Sigmoid colon (tissue), 4 donors: ENCODE data around the gene CSH2.

Source experiments
- CTCF ChIP-seq, 4 experiments: fragments of 450-650 bp in 3 of 4; fragments of 200-600 bp in 1 of 4; IDR thresholded peaks; one replicate each; pipeline ENCODE4 v1.5.1; 2016 to 2019; ENCODE audit warnings: antibody characterized with exemption in 4 of 4, mild to moderate bottlenecking in 3 of 4, moderate library complexity in 2 of 4
- POLR2AphosphoS5 ChIP-seq, 4 donors: sonication (generic); formaldehyde crosslinking; IDR thresholded peaks; one replicate each; pipeline ENCODE4 v1.6.1; 2017; ENCODE audit warnings: antibody characterized with exemption in 4 of 4

DNA sequence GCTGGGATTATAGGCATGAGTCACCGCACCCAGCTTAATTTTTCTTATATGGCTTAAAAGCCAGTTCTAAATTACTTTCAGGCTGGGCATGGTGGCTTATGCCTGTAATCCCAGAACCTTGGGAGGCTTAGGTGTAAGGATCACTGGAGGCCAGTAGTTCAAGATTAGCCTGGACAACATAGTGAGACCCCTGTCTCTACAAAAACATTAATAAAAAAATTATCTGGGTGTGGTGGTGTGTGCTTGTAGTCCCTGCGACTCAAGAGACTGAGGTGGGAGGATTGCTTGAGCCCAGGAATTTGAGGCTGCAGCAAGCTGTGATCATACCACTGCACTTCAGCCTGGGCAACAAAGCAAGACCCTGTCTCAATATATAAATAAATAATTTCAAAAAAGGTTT lies 20.2 kb downstream of the CSH2 start:
- no peak for TF ChIP-seq POLR2AphosphoS5 (IDR thresholded peaks at IDR 0.05)
- TF ChIP-seq CTCF (IDR thresholded peaks at IDR 0.05), result no peak
